ENCODE results near the gene MOB4.
"Not testable (repeated sequence)": the region's sequence is repeated elsewhere in the genome, so short reads cannot be mapped to it uniquely, and the experiment has no call there.

The MOB4 gene

GRCh38 chr2:197515739-197516392 is at the start of gene MOB4:
TSS of gene MOB4 (plus strand) at chr2:197516066. CDS start at chr2:197516087, 21 bp downstream.
- DNase-seq (ENCODE audit: low spot score), result peak; percentile 94

- DNase-seq (ENCODE audit: low spot score), result no peak
Observed at GRCh38 chr2:197472166-197472565, 43.7 kb upstream of the MOB4 start.

GRCh38 chr2:197477797-197478196 is 38.1 kb upstream of the MOB4 start:
- DNase-seq (ENCODE audit: low spot score), result no peak

GRCh38 chr2:197480165-197481036 is 35.5 kb upstream of the MOB4 start:
- DNase-seq (ENCODE audit: low spot score), result no peak

- DNase-seq (ENCODE audit: low spot score), result not testable (repeated sequence)
Observed at GRCh38 chr2:197484248-197484647, 31.6 kb upstream of the MOB4 start.

- DNase-seq (ENCODE audit: low spot score), result no peak
Observed at GRCh38 chr2:197486175-197486574, 29.7 kb upstream of the MOB4 start.

- DNase-seq (ENCODE audit: low spot score), result no peak
Observed at GRCh38 chr2:197487385-197487784, 28.5 kb upstream of the MOB4 start.

- no peak for DNase-seq (ENCODE audit: low spot score)
Observed at GRCh38 chr2:197495433-197496134, 20.3 kb upstream of the MOB4 start.

- DNase-seq (ENCODE audit: low spot score), result no peak
Observed at GRCh38 chr2:197496695-197497094, 19.2 kb upstream of the MOB4 start.

- no peak for DNase-seq (ENCODE audit: low spot score)
Observed at GRCh38 chr2:197497326-197497725, 18.5 kb upstream of the MOB4 start.

- no peak for DNase-seq (ENCODE audit: low spot score)
Observed at GRCh38 chr2:197498235-197498936, 17.5 kb upstream of the MOB4 start.

- peak; percentile 52 for DNase-seq (ENCODE audit: low spot score)
Observed at GRCh38 chr2:197498937-197499593, 16.8 kb upstream of the MOB4 start.

- peak; percentile 95 for DNase-seq (ENCODE audit: low spot score)
Observed at GRCh38 chr2:197499594-197500502, 16.0 kb upstream of the MOB4 start, which contains the start of the genes HSPD1 and HSPE1. TSS of gene HSPD1 (minus strand) at chr2:197499840. CDS start at chr2:197498848, 992 bp downstream. TSS of gene HSPE1 (plus strand) at chr2:197500379. CDS start at chr2:197500437, 58 bp downstream.

GRCh38 chr2:197500503-197501131 is 15.2 kb upstream of the MOB4 start:
- DNase-seq (ENCODE audit: low spot score), result no peak

GRCh38 chr2:197502201-197502600 is 13.7 kb upstream of the MOB4 start:
- no peak for DNase-seq (ENCODE audit: low spot score)

GRCh38 chr2:197502685-197503084 is 13.2 kb upstream of the MOB4 start:
- DNase-seq (ENCODE audit: low spot score), result no peak

- DNase-seq (ENCODE audit: low spot score), result no peak
Observed at GRCh38 chr2:197504000-197504399, 11.9 kb upstream of the MOB4 start.

- no peak for DNase-seq (ENCODE audit: low spot score)
Observed at GRCh38 chr2:197504512-197504911, 11.4 kb upstream of the MOB4 start.

GRCh38 chr2:197506658-197507057 is 9.2 kb upstream of the MOB4 start:
- no peak for DNase-seq (ENCODE audit: low spot score)

- DNase-seq (ENCODE audit: low spot score), result no peak
Observed at GRCh38 chr2:197513915-197514314, 2.0 kb upstream of the MOB4 start.

Data from D341Med (cell line).